Measurements from ENCODE around the gene CILP.
A peak's percentile ranks its signal among the peaks of the same experiment; 100 is the strongest.

Gene CILP

GRCh38 chr15:65258375-65259262 lies 47.3 kb upstream of the CILP start:
- TF ChIP-seq GABPA (IDR thresholded peaks at IDR 0.05; ENCODE audit: low read depth) = no peak
- no peak for TF ChIP-seq REST (IDR thresholded peaks at IDR 0.05; ENCODE audit: insufficient replicate concordance, low read depth)
- no peak for TF ChIP-seq SPI1 (IDR thresholded peaks at IDR 0.05; ENCODE audit: borderline replicate concordance, low read depth)
- no peak for TF ChIP-seq POLR2AphosphoS5 (IDR thresholded peaks at IDR 0.05; ENCODE audit: low read depth)
- no peak for TF ChIP-seq CTCF (IDR thresholded peaks at IDR 0.05; ENCODE audit: insufficient read depth, low read length)
- no peak overlapping the region for H3K27ac ChIP-seq (replicated peaks)
- H3K27me3 ChIP-seq (ENCODE audit: insufficient read depth, poor library complexity, severe bottlenecking) = no peaks in the 10 kb centered on the region
- no peak for DNase-seq (ENCODE audit: low read depth in 1 of 2, low spot score in 1 of 2)
- H3K4me3 ChIP-seq (replicated peaks; ENCODE audit: insufficient read depth, low read length) = no peak overlapping the region

GRCh38 chr15:65255486-65256140 lies 44.3 kb upstream of the CILP start:
- TF ChIP-seq REST (IDR thresholded peaks at IDR 0.05; ENCODE audit: insufficient replicate concordance, low read depth) (no peak), POLR2AphosphoS5 (IDR thresholded peaks at IDR 0.05; ENCODE audit: low read depth) (no peak), SPI1 (IDR thresholded peaks at IDR 0.05; ENCODE audit: borderline replicate concordance, low read depth) (peak; percentile 62; the same call in 1 of the 2 replicates), CTCF (IDR thresholded peaks at IDR 0.05; ENCODE audit: insufficient read depth, low read length) (no peak)
- Histone ChIP-seq H3K27me3 (ENCODE audit: insufficient read depth, poor library complexity, severe bottlenecking) (no peaks in the 10 kb centered on the region), H3K4me3 (replicated peaks; ENCODE audit: insufficient read depth, low read length) (no peak overlapping the region), H3K27ac (replicated peaks) (no peak overlapping the region)
- DNase-seq (ENCODE audit: low read depth in 1 of 2, low spot score in 1 of 2) = peak in 1 of 2 experiments; percentile 10

- TF ChIP-seq SPI1 (IDR thresholded peaks at IDR 0.05; ENCODE audit: borderline replicate concordance, low read depth) = no peak
- H3K27me3 ChIP-seq (ENCODE audit: insufficient read depth, poor library complexity, severe bottlenecking) = no peaks in the 10 kb centered on the region
- H3K4me3 ChIP-seq (replicated peaks; ENCODE audit: insufficient read depth, low read length) = no peak overlapping the region
- no peak overlapping the region for H3K27ac ChIP-seq (replicated peaks)
- no peak for DNase-seq (ENCODE audit: low read depth in 1 of 2, low spot score in 1 of 2)
These were observed 43.5 kb upstream of the CILP start for GRCh38 chr15:65254758-65255157.

GRCh38 chr15:65254356-65254755 lies 43.1 kb upstream of the CILP start:
- no peak for DNase-seq (ENCODE audit: low read depth in 1 of 2, low spot score in 1 of 2)
- Histone ChIP-seq H3K27me3 (ENCODE audit: insufficient read depth, poor library complexity, severe bottlenecking) (no peaks in the 10 kb centered on the region), H3K4me3 (replicated peaks; ENCODE audit: insufficient read depth, low read length) (no peak overlapping the region), H3K27ac (replicated peaks) (no peak overlapping the region)
- TF ChIP-seq POLR2AphosphoS5 (IDR thresholded peaks at IDR 0.05; ENCODE audit: low read depth) = no peak
- no peak for TF ChIP-seq REST (IDR thresholded peaks at IDR 0.05; ENCODE audit: insufficient replicate concordance, low read depth)
- TF ChIP-seq GABPA (IDR thresholded peaks at IDR 0.05; ENCODE audit: low read depth) = no peak
- TF ChIP-seq CTCF (IDR thresholded peaks at IDR 0.05; ENCODE audit: insufficient read depth, low read length) = no peak
- no peak for TF ChIP-seq SPI1 (IDR thresholded peaks at IDR 0.05; ENCODE audit: borderline replicate concordance, low read depth)
